MM.1S (cell line): ENCODE results near the gene ATP8B3.

Experiments
- DNase-seq: peaks from one replicate; pipeline ENCODE4 v3.0.0-alpha.2; 2015
- H2AFZ ChIP-seq: fragments of 300-600 bp; sonication (generic); 2 replicates; pipeline ENCODE4 v1.6.0; 2016; ENCODE audit warnings: antibody characterized with exemption, low read length
- H3F3A ChIP-seq: fragments of 300-600 bp; sonication (generic); 2 replicates; pipeline ENCODE4 v1.6.1; 2016; ENCODE audit warnings: mild to moderate bottlenecking, antibody characterized with exemption, low read length, moderate library complexity, mixed read lengths; ENCODE audit not compliant: insufficient read depth
- H3K27ac ChIP-seq: fragments of 300-600 bp; sonication (generic); 2 replicates; pipeline ENCODE4 v1.5.1; 2016; ENCODE audit warnings: mild to moderate bottlenecking, low read length
- H3K27me3 ChIP-seq: fragments of 300-600 bp; sonication (generic); replicated peaks from 2 replicates; pipeline ENCODE4 v1.6.0; 2016; ENCODE audit warnings: low read length; ENCODE audit not compliant: insufficient read depth
- H3K36me3 ChIP-seq: fragments of 300-600 bp; sonication (generic); replicated peaks from 2 replicates; pipeline ENCODE4 v1.6.1; 2016; ENCODE audit warnings: mild to moderate bottlenecking, low read length, mixed read lengths; ENCODE audit not compliant: insufficient read depth
- H3K4me1 ChIP-seq: fragments of 300-600 bp; sonication (generic); 2 replicates; pipeline ENCODE4 v1.6.1; 2016; ENCODE audit warnings: low read length, mixed read lengths
- H3K4me2 ChIP-seq: fragments of 300-600 bp; sonication (generic); 2 replicates; pipeline ENCODE4 v1.6.0; 2016; ENCODE audit warnings: low read depth, low read length
- H3K4me3 ChIP-seq: fragments of 300-600 bp; sonication (generic); 2 replicates; pipeline ENCODE4 v1.5.1; 2016; ENCODE audit warnings: low read length, mixed read lengths
- H3K79me2 ChIP-seq: fragments of 300-600 bp; sonication (generic); 2 replicates; pipeline ENCODE4 v1.6.1; 2016; ENCODE audit warnings: mixed run types, low read length, mixed read lengths
- H3K9ac ChIP-seq: fragments of 300-600 bp; sonication (generic); 2 replicates; pipeline ENCODE4 v1.6.1; 2016; ENCODE audit warnings: low read length, mixed read lengths
- H3K9me2 ChIP-seq: fragments of 300-600 bp; sonication (generic); replicated peaks from 2 replicates; pipeline ENCODE4 v1.6.1; 2016; ENCODE audit warnings: mild to moderate bottlenecking, low read length, mixed read lengths; ENCODE audit not compliant: insufficient read depth
- H3K9me3 ChIP-seq: fragments of 300-600 bp; sonication (generic); replicated peaks from 2 replicates; pipeline ENCODE4 v1.6.1; 2016; ENCODE audit warnings: mild to moderate bottlenecking, low read length, mixed read lengths; ENCODE audit not compliant: insufficient read depth
- H4K20me1 ChIP-seq: fragments of 300-600 bp; sonication (generic); 2 replicates; pipeline ENCODE4 v1.6.1; 2016; ENCODE audit warnings: mild to moderate bottlenecking, low read length, moderate library complexity, mixed read lengths; ENCODE audit not compliant: insufficient read depth
- EZH2 ChIP-seq: fragments of 300-600 bp; sonication (generic); optimal IDR thresholded peaks from 2 replicates; pipeline ENCODE3; 2017; ENCODE audit warnings: low read depth, mild to moderate bottlenecking, antibody characterized with exemption, low read length, mixed read lengths
- EZH2phosphoT487 ChIP-seq: fragments of 300-600 bp; sonication (generic); IDR thresholded peaks from 2 replicates; pipeline ENCODE4 v1.6.1; 2018; ENCODE audit warnings: antibody characterized with exemption, low read length
- TF ChIP-seq, protein P1 (sequence below): fragments of 300-600 bp; sonication (generic); IDR thresholded peaks from 2 replicates; pipeline ENCODE4 v1.5.1; 2016; ENCODE audit warnings: antibody characterized with exemption, low read length, mixed read lengths

Gene ATP8B3

DNA sequence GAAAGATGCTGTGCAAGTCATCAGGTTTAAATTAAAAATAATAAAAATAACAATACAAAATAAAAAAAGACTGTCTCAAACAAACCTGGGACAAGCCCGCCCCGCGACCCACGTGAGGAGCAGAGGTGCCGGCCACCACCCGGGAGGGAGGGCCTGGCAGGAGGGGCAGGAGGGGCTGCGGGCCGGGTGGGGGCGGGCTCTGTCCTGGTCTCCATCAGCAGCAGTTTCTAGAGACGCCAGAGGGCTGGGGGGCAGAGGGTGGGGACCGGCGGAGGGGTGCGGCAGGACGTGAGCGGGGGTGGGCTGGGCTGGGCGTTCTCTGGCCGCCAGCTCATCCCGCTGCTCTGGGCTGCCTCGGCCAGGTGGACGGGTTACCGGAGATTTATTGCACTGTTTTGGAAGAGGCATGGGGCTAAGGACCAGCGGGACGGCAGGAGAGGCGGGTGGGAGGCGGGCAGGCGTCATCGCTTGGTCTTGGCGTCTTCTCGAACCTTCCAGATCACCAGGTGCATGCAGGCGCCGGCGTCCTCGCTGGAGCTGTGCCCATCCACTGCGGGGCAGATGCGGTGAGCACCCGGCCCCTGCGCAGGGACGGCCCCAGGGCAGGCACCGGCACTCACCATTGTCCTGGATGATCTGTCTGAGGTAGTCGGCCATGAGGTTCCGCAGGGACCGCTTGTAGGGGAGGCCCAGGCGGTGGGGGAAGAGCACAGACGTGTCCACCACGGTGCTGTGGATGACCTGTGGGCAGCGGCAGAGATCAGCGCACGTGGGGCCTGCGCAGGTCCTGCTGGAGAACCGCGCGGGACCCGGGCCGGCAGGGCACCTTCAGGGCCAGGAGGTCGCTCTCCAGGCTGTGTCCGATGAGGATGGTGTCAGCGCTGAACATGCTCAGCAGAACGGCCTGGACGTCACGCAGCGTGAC is 3.8 kb upstream of the ATP8B3 start:
- H3K36me3 ChIP-seq: peaks cover 10% of the 10 kb centered on the region
- no peaks in the 10 kb centered on the region for H3K79me2 ChIP-seq
- H3K9me2 ChIP-seq: no peaks in the 10 kb centered on the region
- no peaks in the 10 kb centered on the region; the same call in 1 of the 2 replicates for H3F3A ChIP-seq
- H3K9ac ChIP-seq: no peak overlapping the region
- no peaks in the 10 kb centered on the region for H3K9me3 ChIP-seq
- DNase-seq: no peak
- H2AFZ ChIP-seq: no peak overlapping the region
- no peak overlapping the region for H3K27ac ChIP-seq
- peaks cover 7% of the 10 kb centered on the region for H3K4me1 ChIP-seq
- no peak overlapping the region for H3K4me2 ChIP-seq
- H4K20me1 ChIP-seq: no peaks in the 10 kb centered on the region
- H3K27me3 ChIP-seq: peaks cover 12% of the 10 kb centered on the region
- H3K4me3 ChIP-seq: no peak overlapping the region
- TF ChIP-seq EZH2phosphoT487 (no peak), EZH2 (no peak)
- TF ChIP-seq, protein P1, sequence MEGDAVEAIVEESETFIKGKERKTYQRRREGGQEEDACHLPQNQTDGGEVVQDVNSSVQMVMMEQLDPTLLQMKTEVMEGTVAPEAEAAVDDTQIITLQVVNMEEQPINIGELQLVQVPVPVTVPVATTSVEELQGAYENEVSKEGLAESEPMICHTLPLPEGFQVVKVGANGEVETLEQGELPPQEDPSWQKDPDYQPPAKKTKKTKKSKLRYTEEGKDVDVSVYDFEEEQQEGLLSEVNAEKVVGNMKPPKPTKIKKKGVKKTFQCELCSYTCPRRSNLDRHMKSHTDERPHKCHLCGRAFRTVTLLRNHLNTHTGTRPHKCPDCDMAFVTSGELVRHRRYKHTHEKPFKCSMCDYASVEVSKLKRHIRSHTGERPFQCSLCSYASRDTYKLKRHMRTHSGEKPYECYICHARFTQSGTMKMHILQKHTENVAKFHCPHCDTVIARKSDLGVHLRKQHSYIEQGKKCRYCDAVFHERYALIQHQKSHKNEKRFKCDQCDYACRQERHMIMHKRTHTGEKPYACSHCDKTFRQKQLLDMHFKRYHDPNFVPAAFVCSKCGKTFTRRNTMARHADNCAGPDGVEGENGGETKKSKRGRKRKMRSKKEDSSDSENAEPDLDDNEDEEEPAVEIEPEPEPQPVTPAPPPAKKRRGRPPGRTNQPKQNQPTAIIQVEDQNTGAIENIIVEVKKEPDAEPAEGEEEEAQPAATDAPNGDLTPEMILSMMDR: no peak

DNA sequence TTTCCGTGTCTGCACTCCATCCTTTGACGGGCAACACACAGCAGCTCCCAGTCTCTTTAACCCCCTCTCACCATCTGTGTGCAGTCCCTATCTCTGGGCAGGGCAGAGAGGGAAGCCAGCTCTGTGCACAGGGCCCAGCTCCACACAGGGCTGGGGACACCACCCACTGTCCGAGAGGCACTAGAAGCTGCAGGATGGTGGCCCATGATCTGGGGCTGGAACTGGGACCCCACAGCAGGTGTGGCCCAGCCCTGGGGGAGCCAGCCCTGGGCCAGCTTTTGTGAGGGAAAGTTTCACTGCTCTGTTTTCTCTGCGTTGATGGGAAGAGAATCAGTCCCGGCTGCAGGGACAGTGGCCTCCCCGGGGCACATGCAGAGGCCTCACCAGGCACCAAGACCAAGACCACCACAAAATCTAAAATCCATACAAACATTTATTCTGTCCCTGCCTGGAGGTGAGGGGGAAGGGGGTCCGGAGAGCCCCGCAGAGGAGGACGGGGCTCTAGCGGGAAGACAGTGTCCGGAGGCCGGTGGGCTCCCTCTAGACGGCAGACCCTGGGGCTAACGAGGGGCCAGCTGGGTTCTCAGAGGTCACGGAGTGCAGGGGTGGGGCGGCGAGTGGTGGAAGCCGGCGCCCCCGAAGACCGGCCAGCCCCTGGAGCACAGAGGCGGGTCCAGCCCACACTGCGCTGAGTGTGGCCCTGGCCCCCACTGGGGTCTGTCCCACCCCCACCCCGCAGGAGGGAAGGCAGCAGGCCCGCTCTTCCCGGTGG is 2.9 kb upstream of the ATP8B3 start:
- DNase-seq: no peak
- Histone ChIP-seq H3K4me1 (peaks cover 7% of the 10 kb centered on the region), H3K9me2 (no peaks in the 10 kb centered on the region), H3K36me3 (peaks cover 10% of the 10 kb centered on the region), H3F3A (no peaks in the 10 kb centered on the region; the same call in 1 of the 2 replicates), H3K4me2 (no peak overlapping the region), H4K20me1 (no peaks in the 10 kb centered on the region), H3K9ac (no peak overlapping the region), H3K79me2 (no peaks in the 10 kb centered on the region), H3K27me3 (peaks cover 18% of the 10 kb centered on the region), H3K27ac (no peak overlapping the region), H2AFZ (no peak overlapping the region), H3K4me3 (no peak overlapping the region), H3K9me3 (no peaks in the 10 kb centered on the region)
- no peak for TF ChIP-seq EZH2phosphoT487
- TF ChIP-seq, protein P1: no peak

- Histone ChIP-seq H3K4me2 (no peak overlapping the region), H3K79me2 (no peaks in the 10 kb centered on the region), H3K9me2 (no peaks in the 10 kb centered on the region), H3K36me3 (peaks cover 10% of the 10 kb centered on the region), H3K27me3 (peaks cover 25% of the 10 kb centered on the region), H3K9ac (no peak overlapping the region), H3K9me3 (no peaks in the 10 kb centered on the region), H3K4me3 (no peak overlapping the region), H4K20me1 (no peaks in the 10 kb centered on the region), H3K27ac (no peak overlapping the region), H3F3A (no peaks in the 10 kb centered on the region; the same call in 1 of the 2 replicates), H3K4me1 (peaks cover 7% of the 10 kb centered on the region), H2AFZ (no peak overlapping the region)
- no peak for DNase-seq
- TF ChIP-seq, protein P1: no peak
- TF ChIP-seq EZH2phosphoT487 (no peak), EZH2 (no peak)
Measured at GRCh38 chr19:1814391-1814790, 2.3 kb upstream of the ATP8B3 start.
